Spleen (tissue), 7 donors: ENCODE data around the gene SOX6.

Experiments
- POLR2AphosphoS5 ChIP-seq, 3 donors: sonication (generic); formaldehyde crosslinking; IDR thresholded peaks; one replicate each; pipeline ENCODE4 v1.5.1; 2017; ENCODE audit warnings: antibody characterized with exemption in 3 of 3
- TF ChIP-seq, protein P1 (sequence below), 11 experiments: fragments of 200-600 bp in 7 of 11; fragments of 450-650 bp in 4 of 11; sonication (generic) in 4 of 11; IDR thresholded peaks in 8 of 11; conservative IDR thresholded peaks in 3 of 11; 1 replicate in 7 of 11; 2 replicates in 4 of 11; pipeline versions ENCODE4 v1.4.0 to v1.8.0; 2016 to 2021; ENCODE audit warnings: antibody characterized with exemption in 11 of 11, inconsistent platforms in 4 of 11, mild to moderate bottlenecking in 1 of 11
- donor health status: DM: no; HTN: no; CAD: no; lungs with moderate emphysema.
- donor health status: DM: no; HTN: no; CAD: no.
- donor health status: DM: no; HTN: no; CAD: no.

DNA sequence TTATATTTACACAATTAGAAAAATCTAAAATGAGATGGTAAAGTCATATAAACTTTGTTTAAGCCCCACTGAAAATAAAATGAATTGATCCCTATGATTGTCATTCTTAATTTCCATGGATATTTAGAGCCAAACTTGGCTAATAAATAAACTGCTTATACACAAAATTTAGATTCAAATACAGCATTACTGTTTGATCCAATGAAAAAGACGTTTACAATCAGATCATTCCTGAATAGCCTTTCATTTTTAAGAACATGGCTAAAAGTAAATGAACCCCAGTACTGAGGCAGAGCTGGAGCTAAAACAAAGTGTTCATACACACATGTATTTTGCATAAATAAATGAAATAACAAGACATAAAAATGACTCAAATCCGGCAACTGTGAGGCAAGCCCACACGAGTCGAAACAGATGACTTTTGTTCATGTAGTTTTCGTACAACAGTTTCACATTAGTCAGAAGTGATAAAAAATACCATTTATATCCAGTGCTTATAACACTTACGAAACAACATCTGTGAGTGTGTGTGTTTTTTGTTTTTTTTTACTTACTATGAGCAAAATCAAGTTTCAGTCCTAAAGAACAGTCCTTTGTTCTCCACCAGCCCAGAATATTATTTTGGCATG is 386.5 kb downstream of the SOX6 start:
- TF ChIP-seq POLR2AphosphoS5 (IDR thresholded peaks at IDR 0.05): no peak
- TF ChIP-seq, protein P1, sequence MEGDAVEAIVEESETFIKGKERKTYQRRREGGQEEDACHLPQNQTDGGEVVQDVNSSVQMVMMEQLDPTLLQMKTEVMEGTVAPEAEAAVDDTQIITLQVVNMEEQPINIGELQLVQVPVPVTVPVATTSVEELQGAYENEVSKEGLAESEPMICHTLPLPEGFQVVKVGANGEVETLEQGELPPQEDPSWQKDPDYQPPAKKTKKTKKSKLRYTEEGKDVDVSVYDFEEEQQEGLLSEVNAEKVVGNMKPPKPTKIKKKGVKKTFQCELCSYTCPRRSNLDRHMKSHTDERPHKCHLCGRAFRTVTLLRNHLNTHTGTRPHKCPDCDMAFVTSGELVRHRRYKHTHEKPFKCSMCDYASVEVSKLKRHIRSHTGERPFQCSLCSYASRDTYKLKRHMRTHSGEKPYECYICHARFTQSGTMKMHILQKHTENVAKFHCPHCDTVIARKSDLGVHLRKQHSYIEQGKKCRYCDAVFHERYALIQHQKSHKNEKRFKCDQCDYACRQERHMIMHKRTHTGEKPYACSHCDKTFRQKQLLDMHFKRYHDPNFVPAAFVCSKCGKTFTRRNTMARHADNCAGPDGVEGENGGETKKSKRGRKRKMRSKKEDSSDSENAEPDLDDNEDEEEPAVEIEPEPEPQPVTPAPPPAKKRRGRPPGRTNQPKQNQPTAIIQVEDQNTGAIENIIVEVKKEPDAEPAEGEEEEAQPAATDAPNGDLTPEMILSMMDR (IDR thresholded peaks at IDR 0.05 in 8 of 11, conservative IDR thresholded peaks at IDR 0.05 in 3 of 11): no peak
